Prostate gland (tissue), 2 donors: Measurements from ENCODE around the gene OLA1.

Experiments
- POLR2A ChIP-seq: fragments of 450-650 bp; IDR thresholded peaks from one replicate; pipeline ENCODE4 v1.6.1; 2016; ENCODE audit warnings: antibody characterized with exemption, mild to moderate bottlenecking
- POLR2AphosphoS5 ChIP-seq: sonication (generic); formaldehyde crosslinking; IDR thresholded peaks from one replicate; pipeline ENCODE4 v1.6.1; 2017; ENCODE audit warnings: antibody characterized with exemption
- TF ChIP-seq, protein P1 (sequence below), 4 experiments: fragments of 200-600 bp in 2 of 4; fragments of 450-650 bp in 2 of 4; sonication (generic) in 2 of 4; IDR thresholded peaks; 1 replicate in 3 of 4; 2 replicates in 1 of 4; pipeline ENCODE4 v1.5.1; 2016 to 2019; ENCODE audit warnings: antibody characterized with exemption in 4 of 4, mild to moderate bottlenecking in 2 of 4, moderate library complexity in 2 of 4

- TF ChIP-seq, protein P1, sequence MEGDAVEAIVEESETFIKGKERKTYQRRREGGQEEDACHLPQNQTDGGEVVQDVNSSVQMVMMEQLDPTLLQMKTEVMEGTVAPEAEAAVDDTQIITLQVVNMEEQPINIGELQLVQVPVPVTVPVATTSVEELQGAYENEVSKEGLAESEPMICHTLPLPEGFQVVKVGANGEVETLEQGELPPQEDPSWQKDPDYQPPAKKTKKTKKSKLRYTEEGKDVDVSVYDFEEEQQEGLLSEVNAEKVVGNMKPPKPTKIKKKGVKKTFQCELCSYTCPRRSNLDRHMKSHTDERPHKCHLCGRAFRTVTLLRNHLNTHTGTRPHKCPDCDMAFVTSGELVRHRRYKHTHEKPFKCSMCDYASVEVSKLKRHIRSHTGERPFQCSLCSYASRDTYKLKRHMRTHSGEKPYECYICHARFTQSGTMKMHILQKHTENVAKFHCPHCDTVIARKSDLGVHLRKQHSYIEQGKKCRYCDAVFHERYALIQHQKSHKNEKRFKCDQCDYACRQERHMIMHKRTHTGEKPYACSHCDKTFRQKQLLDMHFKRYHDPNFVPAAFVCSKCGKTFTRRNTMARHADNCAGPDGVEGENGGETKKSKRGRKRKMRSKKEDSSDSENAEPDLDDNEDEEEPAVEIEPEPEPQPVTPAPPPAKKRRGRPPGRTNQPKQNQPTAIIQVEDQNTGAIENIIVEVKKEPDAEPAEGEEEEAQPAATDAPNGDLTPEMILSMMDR (IDR thresholded peaks at IDR 0.05): no peak
- TF ChIP-seq POLR2AphosphoS5 (no peak), POLR2A (no peak)
Observed at GRCh38 chr2:174106736-174107135, 141.6 kb downstream of the OLA1 start.
